ENCODE results near the gene REXO4.

The REXO4 gene

GRCh38 chr9:133359399-133360175, 58.2 kb downstream of the REXO4 start:
- TF ChIP-seq, protein P1, sequence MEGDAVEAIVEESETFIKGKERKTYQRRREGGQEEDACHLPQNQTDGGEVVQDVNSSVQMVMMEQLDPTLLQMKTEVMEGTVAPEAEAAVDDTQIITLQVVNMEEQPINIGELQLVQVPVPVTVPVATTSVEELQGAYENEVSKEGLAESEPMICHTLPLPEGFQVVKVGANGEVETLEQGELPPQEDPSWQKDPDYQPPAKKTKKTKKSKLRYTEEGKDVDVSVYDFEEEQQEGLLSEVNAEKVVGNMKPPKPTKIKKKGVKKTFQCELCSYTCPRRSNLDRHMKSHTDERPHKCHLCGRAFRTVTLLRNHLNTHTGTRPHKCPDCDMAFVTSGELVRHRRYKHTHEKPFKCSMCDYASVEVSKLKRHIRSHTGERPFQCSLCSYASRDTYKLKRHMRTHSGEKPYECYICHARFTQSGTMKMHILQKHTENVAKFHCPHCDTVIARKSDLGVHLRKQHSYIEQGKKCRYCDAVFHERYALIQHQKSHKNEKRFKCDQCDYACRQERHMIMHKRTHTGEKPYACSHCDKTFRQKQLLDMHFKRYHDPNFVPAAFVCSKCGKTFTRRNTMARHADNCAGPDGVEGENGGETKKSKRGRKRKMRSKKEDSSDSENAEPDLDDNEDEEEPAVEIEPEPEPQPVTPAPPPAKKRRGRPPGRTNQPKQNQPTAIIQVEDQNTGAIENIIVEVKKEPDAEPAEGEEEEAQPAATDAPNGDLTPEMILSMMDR (IDR thresholded peaks at IDR 0.05; ENCODE audit: extremely low read depth, insufficient read depth, missing control alignments) = peak; percentile 9
- no peak for DNase-seq (ENCODE audit: low spot score)
- in situ Hi-C loops (cut with MboI; ENCODE audit: low pct_unique_long_range_greater_than_20kb, low sequenced_read_pairs, unreplicated experiment) = no loop called here

DNA sequence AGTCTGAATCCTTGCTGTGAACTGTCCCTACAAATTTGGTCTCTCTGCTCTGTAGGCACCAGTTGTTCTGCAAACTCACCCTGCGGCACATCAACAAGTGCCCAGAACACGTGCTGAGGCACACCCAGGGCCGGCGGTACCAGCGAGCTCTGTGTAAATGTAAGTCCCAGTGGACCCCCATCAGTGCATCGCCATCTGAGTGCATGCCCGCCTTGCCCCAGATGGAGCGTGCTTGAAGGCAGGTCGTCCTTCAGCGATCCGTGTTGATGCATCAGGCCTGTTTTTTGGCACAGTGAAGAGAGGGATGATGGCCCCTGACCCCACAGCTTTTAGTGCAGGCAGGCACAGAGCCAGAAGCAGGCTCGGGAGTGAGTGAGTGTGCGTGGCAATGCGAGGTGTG, 60.2 kb downstream of the REXO4 start:
- DNase-seq (ENCODE audit: low spot score) = no peak
- TF ChIP-seq, protein P1 (IDR thresholded peaks at IDR 0.05; ENCODE audit: extremely low read depth, insufficient read depth, missing control alignments) = no peak
- in situ Hi-C loops (cut with MboI; ENCODE audit: low pct_unique_long_range_greater_than_20kb, low sequenced_read_pairs, unreplicated experiment) = no loop called here

DNA sequence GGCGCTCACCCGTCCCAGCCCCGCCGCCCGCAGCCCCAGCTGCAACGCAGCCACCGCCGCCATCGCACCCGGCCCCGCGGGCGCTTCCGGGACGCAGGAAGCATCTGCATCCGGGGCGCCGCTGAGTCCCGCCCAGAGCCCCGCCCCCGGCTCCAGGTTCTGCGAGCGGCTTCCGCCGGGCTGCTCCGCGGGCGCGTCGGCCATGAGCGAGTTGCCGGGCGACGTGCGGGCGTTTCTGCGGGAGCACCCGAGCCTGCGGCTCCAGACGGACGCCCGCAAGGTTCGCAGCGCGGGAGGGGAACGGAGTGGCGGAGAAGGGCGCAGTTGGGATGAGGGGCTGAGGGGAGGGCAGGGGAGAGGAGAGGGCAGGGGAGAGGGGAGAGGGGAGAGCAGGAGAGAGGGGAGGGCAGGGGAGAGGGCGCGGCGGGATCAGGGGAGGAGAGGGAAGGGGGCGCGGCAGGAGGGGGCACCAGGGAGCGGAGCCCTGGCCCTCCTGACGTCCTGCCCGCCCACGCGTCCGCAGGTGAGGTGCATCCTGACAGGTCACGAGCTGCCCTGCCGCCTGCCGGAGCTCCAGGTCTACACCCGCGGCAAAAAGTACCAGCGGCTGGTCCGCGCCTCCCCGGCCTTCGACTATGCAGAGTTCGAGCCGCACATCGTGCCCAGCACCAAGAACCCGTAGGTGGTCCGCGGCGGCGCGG, 61.3 kb downstream of the REXO4 start, which contains the start of the genes SURF1 and SURF2:
Gene SURF1, minus strand, starts transcription at position 97 of the 701 bp plus-strand sequence. Its CDS starts 34 bp downstream, at position 63.
Gene SURF2, plus strand, starts transcription at position 160 of the 701 bp plus-strand sequence. Its CDS starts 43 bp downstream, at position 203.
- TF ChIP-seq, protein P1 (IDR thresholded peaks at IDR 0.05; ENCODE audit: extremely low read depth, insufficient read depth, missing control alignments) = peak; percentile 30
- DNase-seq (ENCODE audit: low spot score) = peak; percentile 96

More for the DNA sequence above, 61.3 kb downstream of the REXO4 start, which contains the start of the genes SURF1 and SURF2:
- in situ Hi-C loops (cut with MboI; ENCODE audit: low pct_unique_long_range_greater_than_20kb, low sequenced_read_pairs, unreplicated experiment) = no loop called here
